BLaER1 (cell line): ENCODE results near the gene VSIG10.

Source experiments
- H3K27ac ChIP-seq: shearing (Covaris generic); formaldehyde crosslinking; 2 replicates; pipeline ENCODE4 v1.8.1; 2022
- H3K27me3 ChIP-seq: shearing (Covaris generic); formaldehyde crosslinking; 2 replicates; pipeline ENCODE4 v1.8.1; 2022
- H3K36me3 ChIP-seq: shearing (Covaris generic); formaldehyde crosslinking; 2 replicates; pipeline ENCODE4 v1.8.1; 2022
- H3K4me1 ChIP-seq: shearing (Covaris generic); formaldehyde crosslinking; 2 replicates; pipeline ENCODE4 v1.8.1; 2022
- H3K4me2 ChIP-seq: shearing (Covaris generic); formaldehyde crosslinking; 2 replicates; pipeline ENCODE4 v1.8.1; 2022
- H3K4me3 ChIP-seq: shearing (Covaris generic); formaldehyde crosslinking; 2 replicates; pipeline ENCODE4 v1.8.1; 2022
- H3K9ac ChIP-seq: shearing (Covaris generic); formaldehyde crosslinking; 2 replicates; pipeline ENCODE4 v1.8.1; 2022
- H3K9me3 ChIP-seq: shearing (Covaris generic); formaldehyde crosslinking; 2 replicates; pipeline ENCODE4 v1.8.1; 2022
- H4K20me1 ChIP-seq: shearing (Covaris generic); formaldehyde crosslinking; 2 replicates; pipeline ENCODE4 v1.8.1; 2022
- Cebpa-rat ChIP-seq: shearing (Covaris generic); IDR thresholded peaks from 2 replicates; pipeline ENCODE4 v1.8.1; 2022

VSIG10 gene

DNA sequence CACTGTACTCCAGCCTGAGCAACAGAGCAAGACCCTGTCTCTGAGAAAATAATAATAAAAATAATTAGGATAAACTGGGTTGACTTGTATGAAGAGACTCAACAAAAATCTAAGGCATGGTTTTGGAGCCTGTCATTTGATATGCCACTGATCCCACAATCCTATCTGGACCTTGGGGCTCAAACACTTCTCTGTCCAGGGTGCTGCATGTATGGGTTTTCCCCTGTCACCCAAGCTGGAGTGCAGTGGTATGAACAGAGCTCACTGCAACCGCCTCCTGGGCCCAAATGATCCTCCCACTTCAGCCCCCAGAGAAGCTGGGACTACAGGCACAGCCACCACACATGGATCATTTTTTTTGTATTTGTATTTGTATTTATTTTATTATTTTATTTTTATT, 5.3 kb upstream of the VSIG10 start:
- no peaks in the 10 kb centered on the region for H4K20me1 ChIP-seq
- no peak overlapping the region for H3K4me2 ChIP-seq
- no peak for TF ChIP-seq Cebpa-rat
- peaks cover 27% of the 10 kb centered on the region for H3K4me1 ChIP-seq
- no peaks in the 10 kb centered on the region for H3K36me3 ChIP-seq
- no peaks in the 10 kb centered on the region for H3K9me3 ChIP-seq
- H3K9ac ChIP-seq = no peak overlapping the region
- H3K4me3 ChIP-seq = no peak overlapping the region
- no peak overlapping the region for H3K27ac ChIP-seq
- H3K27me3 ChIP-seq = no peaks in the 10 kb centered on the region

DNA sequence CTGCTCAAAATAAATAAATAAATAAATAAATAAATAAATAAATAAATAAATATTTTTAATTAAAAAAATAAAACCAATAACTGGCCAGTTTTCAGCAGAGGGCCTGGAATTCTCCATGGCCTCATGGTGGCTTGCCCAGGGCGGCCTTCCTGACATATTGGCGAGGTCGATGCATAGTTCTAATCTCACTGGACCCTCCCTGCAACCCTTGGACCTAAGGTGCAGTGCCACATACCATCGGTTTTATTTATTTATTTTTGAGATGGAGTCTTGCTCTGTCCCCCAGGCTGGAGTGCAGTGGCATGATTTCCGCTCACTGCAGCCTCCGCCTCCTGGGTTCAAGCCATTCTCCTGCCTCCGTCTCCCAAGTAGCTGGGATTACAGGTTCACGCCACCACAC, 3.9 kb upstream of the VSIG10 start:
- Histone ChIP-seq H3K4me1 (peaks cover 32% of the 10 kb centered on the region), H4K20me1 (no peaks in the 10 kb centered on the region), H3K4me3 (no peak overlapping the region), H3K9ac (no peak overlapping the region), H3K27ac (no peak overlapping the region), H3K36me3 (no peaks in the 10 kb centered on the region), H3K27me3 (no peaks in the 10 kb centered on the region), H3K4me2 (no peak overlapping the region), H3K9me3 (no peaks in the 10 kb centered on the region)
- TF ChIP-seq Cebpa-rat = no peak

- no peaks in the 10 kb centered on the region for H3K27me3 ChIP-seq
- no peaks in the 10 kb centered on the region for H4K20me1 ChIP-seq
- no peak overlapping the region for H3K4me3 ChIP-seq
- H3K36me3 ChIP-seq = no peaks in the 10 kb centered on the region
- no peaks in the 10 kb centered on the region for H3K9me3 ChIP-seq
- H3K9ac ChIP-seq = no peak overlapping the region
- H3K4me2 ChIP-seq = no peak overlapping the region
- no peak overlapping the region for H3K27ac ChIP-seq
- peaks cover 39% of the 10 kb centered on the region for H3K4me1 ChIP-seq
- TF ChIP-seq Cebpa-rat = no peak
These were observed 3.2 kb upstream of the VSIG10 start for GRCh38 chr12:118107011-118107410.

- peak overlapping the region; percentile 89 for H3K4me3 ChIP-seq
- H3K4me2 ChIP-seq = peak overlapping the region; percentile 85
- H3K4me1 ChIP-seq = peaks cover 41% of the 10 kb centered on the region
- H3K9ac ChIP-seq = peak overlapping the region; percentile 84
- no peaks in the 10 kb centered on the region for H3K36me3 ChIP-seq
- H3K9me3 ChIP-seq = no peaks in the 10 kb centered on the region
- H3K27me3 ChIP-seq = no peaks in the 10 kb centered on the region
- H3K27ac ChIP-seq = peak overlapping the region; percentile 87
- no peak for TF ChIP-seq Cebpa-rat
- H4K20me1 ChIP-seq = no peaks in the 10 kb centered on the region
These were observed 610 bp downstream of the VSIG10 start for GRCh38 chr12:118103201-118103600.

- Histone ChIP-seq H3K9ac (peak overlapping the region; percentile 84), H3K4me2 (peak overlapping the region; percentile 85), H3K27me3 (no peaks in the 10 kb centered on the region), H4K20me1 (no peaks in the 10 kb centered on the region), H3K4me3 (peak overlapping the region; percentile 89), H3K27ac (peak overlapping the region; percentile 87; the same call in 1 of the 2 replicates), H3K4me1 (peaks cover 35% of the 10 kb centered on the region), H3K9me3 (no peaks in the 10 kb centered on the region), H3K36me3 (no peaks in the 10 kb centered on the region)
- no peak for TF ChIP-seq Cebpa-rat
These were observed 1.2 kb downstream of the VSIG10 start for GRCh38 chr12:118102609-118103008.

GRCh38 chr12:118102070-118102469, 1.7 kb downstream of the VSIG10 start:
- no peaks in the 10 kb centered on the region for H3K27me3 ChIP-seq
- H3K4me3 ChIP-seq = peak overlapping the region; percentile 89
- H3K27ac ChIP-seq = no peak overlapping the region
- H3K9ac ChIP-seq = no peak overlapping the region
- H4K20me1 ChIP-seq = no peaks in the 10 kb centered on the region
- no peak for TF ChIP-seq Cebpa-rat
- peak overlapping the region; percentile 85 for H3K4me2 ChIP-seq
- no peaks in the 10 kb centered on the region for H3K9me3 ChIP-seq
- H3K4me1 ChIP-seq = peaks cover 35% of the 10 kb centered on the region
- peaks cover 2% of the 10 kb centered on the region; the same call in 1 of the 2 replicates for H3K36me3 ChIP-seq

- Histone ChIP-seq H3K4me1 (peaks cover 35% of the 10 kb centered on the region), H3K36me3 (peaks cover 8% of the 10 kb centered on the region), H3K27me3 (no peaks in the 10 kb centered on the region), H4K20me1 (no peaks in the 10 kb centered on the region), H3K9me3 (no peaks in the 10 kb centered on the region), H3K4me3 (no peak overlapping the region), H3K27ac (no peak overlapping the region), H3K4me2 (no peak overlapping the region), H3K9ac (no peak overlapping the region)
- no peak for TF ChIP-seq Cebpa-rat
These were observed 2.8 kb downstream of the VSIG10 start for GRCh38 chr12:118101051-118101450.

GRCh38 chr12:118098911-118099671, 4.7 kb downstream of the VSIG10 start:
- peaks cover 18% of the 10 kb centered on the region for H3K4me1 ChIP-seq
- no peak overlapping the region for H3K27ac ChIP-seq
- no peaks in the 10 kb centered on the region for H3K27me3 ChIP-seq
- no peak overlapping the region for H3K4me2 ChIP-seq
- H3K4me3 ChIP-seq = no peak overlapping the region
- no peak overlapping the region for H3K9ac ChIP-seq
- no peaks in the 10 kb centered on the region for H3K9me3 ChIP-seq
- H4K20me1 ChIP-seq = no peaks in the 10 kb centered on the region
- TF ChIP-seq Cebpa-rat = no peak
- peaks cover 25% of the 10 kb centered on the region for H3K36me3 ChIP-seq

GRCh38 chr12:118098401-118098800, 5.4 kb downstream of the VSIG10 start:
- no peak for TF ChIP-seq Cebpa-rat

DNA sequence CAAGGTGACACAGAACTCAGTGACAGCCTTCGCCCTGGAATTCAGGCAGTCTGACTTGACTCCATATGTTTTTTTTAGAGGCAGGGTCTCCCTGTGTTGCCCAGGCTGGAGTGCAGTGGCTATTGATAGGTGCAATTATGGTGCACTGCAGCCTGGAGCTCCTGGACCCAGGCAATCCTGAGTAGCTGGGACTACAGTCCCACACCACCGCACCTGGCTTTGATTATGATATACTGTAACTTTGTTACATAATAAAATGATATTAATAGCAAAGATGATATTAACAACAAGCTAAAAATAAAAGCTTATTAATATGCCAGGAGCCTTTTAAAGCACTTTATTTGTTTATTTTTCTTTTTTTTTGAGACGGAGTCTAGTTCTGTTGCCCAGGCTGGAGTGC, 9.8 kb downstream of the VSIG10 start:
- no peaks in the 10 kb centered on the region for H3K9me3 ChIP-seq
- no peak for TF ChIP-seq Cebpa-rat
- H3K4me2 ChIP-seq = no peak overlapping the region
- no peaks in the 10 kb centered on the region for H4K20me1 ChIP-seq
- H3K4me1 ChIP-seq = no peaks in the 10 kb centered on the region
- no peak overlapping the region for H3K27ac ChIP-seq
- no peak overlapping the region for H3K9ac ChIP-seq
- peaks cover 71% of the 10 kb centered on the region for H3K36me3 ChIP-seq
- H3K27me3 ChIP-seq = no peaks in the 10 kb centered on the region
- no peak overlapping the region for H3K4me3 ChIP-seq

More at GRCh38 chr12:118098401-118098800, 5.4 kb downstream of the VSIG10 start:
- peaks cover 18% of the 10 kb centered on the region for H3K4me1 ChIP-seq
- H3K4me3 ChIP-seq = no peak overlapping the region
- no peak overlapping the region for H3K9ac ChIP-seq
- H3K9me3 ChIP-seq = no peaks in the 10 kb centered on the region
- H4K20me1 ChIP-seq = no peaks in the 10 kb centered on the region
- no peak overlapping the region for H3K27ac ChIP-seq
- no peaks in the 10 kb centered on the region for H3K27me3 ChIP-seq
- H3K4me2 ChIP-seq = no peak overlapping the region
- H3K36me3 ChIP-seq = peaks cover 32% of the 10 kb centered on the region

DNA sequence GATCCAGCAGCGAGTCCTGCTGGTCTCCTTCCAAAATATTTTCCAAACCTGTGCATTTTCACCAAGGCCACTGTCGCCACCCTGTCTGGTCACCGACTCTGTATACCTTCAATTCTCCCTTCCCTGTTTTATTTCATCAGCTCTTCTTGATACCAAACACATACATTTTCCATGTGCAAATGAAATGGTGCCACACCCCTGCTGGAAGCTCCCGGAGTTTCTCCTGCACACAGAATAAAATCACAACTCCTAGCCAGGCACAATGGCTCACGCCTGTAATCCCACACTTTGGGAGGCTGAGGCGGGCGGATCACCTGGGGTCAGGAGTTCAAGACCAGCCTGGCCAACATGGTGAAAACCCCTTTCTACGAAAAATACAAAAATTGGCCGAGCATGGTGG, 14.0 kb downstream of the VSIG10 start:
- H3K27me3 ChIP-seq = no peaks in the 10 kb centered on the region
- TF ChIP-seq Cebpa-rat = no peak
- no peak overlapping the region for H3K27ac ChIP-seq
- no peak overlapping the region for H3K9ac ChIP-seq
- peaks cover 81% of the 10 kb centered on the region for H3K36me3 ChIP-seq
- H4K20me1 ChIP-seq = no peaks in the 10 kb centered on the region
- H3K4me3 ChIP-seq = no peak overlapping the region
- no peaks in the 10 kb centered on the region for H3K9me3 ChIP-seq
- H3K4me2 ChIP-seq = no peak overlapping the region
- no peaks in the 10 kb centered on the region for H3K4me1 ChIP-seq
